ENCODE data around the gene USP10.
A peak's percentile ranks its signal among the peaks of the same experiment; 100 is the strongest.

Gene USP10

GRCh38 chr16:84700446-84701300 lies 873 bp downstream of the USP10 start:
- no peak for TF ChIP-seq CTCF (conservative IDR thresholded peaks at IDR 0.05; ENCODE audit: low read length)
- no peak for DNase-seq (ENCODE audit: low read depth)
- H3K4me3 ChIP-seq (ENCODE audit: low read length), result peak overlapping the region; percentile 81

GRCh38 chr16:84703681-84704080 lies 3.9 kb downstream of the USP10 start:
- no peak for TF ChIP-seq CTCF (conservative IDR thresholded peaks at IDR 0.05; ENCODE audit: low read length)
- DNase-seq (ENCODE audit: low read depth), result no peak
- H3K4me3 ChIP-seq (ENCODE audit: low read length), result no peak overlapping the region

DNA sequence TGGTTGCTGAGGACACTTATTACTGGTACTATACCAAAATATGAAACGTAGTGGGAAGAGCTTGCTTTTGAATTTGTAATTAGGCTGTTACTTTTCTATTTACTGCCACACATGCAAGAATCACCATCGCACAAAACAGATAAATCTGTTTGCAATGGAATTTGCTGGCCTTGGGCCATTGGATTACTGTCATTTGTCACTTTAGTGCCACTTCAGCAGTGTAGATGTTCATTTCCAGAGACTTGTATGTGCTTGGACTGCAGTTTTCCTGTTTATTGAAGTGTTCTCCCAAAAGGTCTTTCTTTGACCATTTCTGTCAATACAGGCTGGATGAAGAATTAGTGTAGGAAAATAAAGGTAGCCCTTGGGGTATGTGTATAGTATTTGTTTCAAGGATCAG lies 4.5 kb downstream of the USP10 start:
- no peak for DNase-seq (ENCODE audit: low read depth)
- H3K4me3 ChIP-seq (ENCODE audit: low read length), result no peak overlapping the region
- TF ChIP-seq CTCF (conservative IDR thresholded peaks at IDR 0.05; ENCODE audit: low read length), result no peak

DNA sequence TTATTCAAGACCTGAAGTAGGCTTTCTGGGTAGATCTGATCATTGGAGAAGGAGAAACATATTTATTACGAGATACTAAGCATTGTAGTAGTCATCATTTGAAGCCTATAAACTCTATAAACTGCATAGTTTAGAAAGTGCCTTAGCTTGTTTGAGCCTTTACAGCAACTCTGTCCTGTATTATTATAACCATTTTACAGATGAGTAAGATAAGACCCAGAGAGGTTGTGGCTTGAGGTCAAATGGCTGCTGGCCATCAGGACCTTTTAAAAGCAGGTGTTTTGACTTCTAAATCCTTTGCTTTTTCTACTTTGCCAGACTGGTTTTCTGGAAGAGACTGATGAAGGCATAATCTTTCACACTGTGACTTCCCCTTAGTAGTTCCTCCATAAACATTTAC lies 7.1 kb downstream of the USP10 start:
- no peak for TF ChIP-seq CTCF (conservative IDR thresholded peaks at IDR 0.05; ENCODE audit: low read length)
- no peak for DNase-seq (ENCODE audit: low read depth)

GRCh38 chr16:84709609-84710008 lies 9.8 kb downstream of the USP10 start:
- no peak overlapping the region for H3K4me3 ChIP-seq (ENCODE audit: low read length)
- TF ChIP-seq CTCF (conservative IDR thresholded peaks at IDR 0.05; ENCODE audit: low read length), result no peak
- DNase-seq (ENCODE audit: low read depth), result no peak

More for the DNA sequence above, 7.1 kb downstream of the USP10 start:
- H3K4me3 ChIP-seq (ENCODE audit: low read length), result no peak overlapping the region

GRCh38 chr16:84710686-84711085 lies 10.9 kb downstream of the USP10 start:
- no peak for DNase-seq (ENCODE audit: low read depth)
- TF ChIP-seq CTCF (conservative IDR thresholded peaks at IDR 0.05; ENCODE audit: low read length), result no peak
- no peak overlapping the region for H3K4me3 ChIP-seq (ENCODE audit: low read length)

GRCh38 chr16:84712138-84712671 lies 12.4 kb downstream of the USP10 start:
- no peak overlapping the region for H3K4me3 ChIP-seq (ENCODE audit: low read length)
- DNase-seq (ENCODE audit: low read depth), result no peak
- TF ChIP-seq CTCF (conservative IDR thresholded peaks at IDR 0.05; ENCODE audit: low read length), result no peak
